K562 (cell line): ENCODE results near the gene NCF2. TPM values are rescaled to one million over a fixed set of nuclear protein-coding genes. Genes with fewer than 3 reads are reported as not detected.

Experiments
- ATAC-seq: fragments of 200-7000 bp; cut with Tn5 transposase; 3 replicates; pipeline ENCODE4 v1.9.1; 2020; ENCODE audit warnings: moderate library complexity
- BruUV-seq: library from RNA; stranded (reverse); fragments of 400-500 nt; replicated peaks from 2 replicates; lab custom pipeline; 2021; lab: Mats Ljungman, UMichigan
- CTCF ChIA-PET: fragments of 300-600 bp; formaldehyde crosslinking; extraction: SDS; loops from one replicate; lab custom pipeline; 2021; ENCODE audit warnings: low intra/inter-chr PET ratio; lab: Yijun Ruan, JAX
- POLR2A ChIA-PET: fragments of 300-600, 350-650 bp; sonication (Branson Sonifier 250); formaldehyde crosslinking; extraction: SDS; loops from one replicate; lab custom pipeline; 2021; ENCODE audit warnings: antibody characterized with exemption, inconsistent platforms; lab: Yijun Ruan, JAX
- DNase-seq, 4 experiments: peaks; one replicate each; pipeline versions ENCODE4 v3.0.0 to v3.0.0-alpha.2; 2011 to 2018; ENCODE audit warnings: low spot score in 3 of 4, mixed read lengths in 3 of 4; ENCODE audit errors: extremely low read depth in 1 of 4
- FAIRE-seq: peaks from 2 replicates; lab custom pipeline; 2011; peaks lifted over from hg19 to GRCh38; lab: Jason Lieb, UNC
- H2AFZ ChIP-seq: 2 replicates; pipeline ENCODE4 v1.6.0; 2011; ENCODE audit warnings: low read depth, low read length, control low read depth, inconsistent platforms
- H3K27ac ChIP-seq: fragments of 200-600 bp; 3 replicates; pipeline ENCODE4 v1.8.0; 2011; ENCODE audit warnings: low read depth, mild to moderate bottlenecking, control low read depth, inconsistent platforms, low read length, moderate library complexity, mixed read lengths; ENCODE audit errors: extremely low read depth
- H3K27me3 ChIP-seq, 2 experiments: fragments of 300-600 bp in 1 of 2; 2 replicates in 1 of 2; 3 replicates in 1 of 2; pipeline versions ENCODE4 v1.6.0 to v1.8.0; 2011; ENCODE audit warnings: inconsistent platforms in 2 of 2, low read length in 2 of 2, mild to moderate bottlenecking in 1 of 2, mixed read lengths in 1 of 2, moderate library complexity in 1 of 2; ENCODE audit not compliant: control insufficient read depth in 2 of 2, insufficient read depth in 2 of 2
- H3K36me3 ChIP-seq: fragments of 300-600 bp; 3 replicates; pipeline ENCODE4 v1.8.0; 2011; ENCODE audit warnings: mild to moderate bottlenecking, low read length, inconsistent platforms; ENCODE audit not compliant: control insufficient read depth, insufficient read depth
- H3K4me1 ChIP-seq, 2 experiments: fragments of 200-600 bp in 1 of 2; replicated peaks in 1 of 2; 2 replicates in 1 of 2; 3 replicates in 1 of 2; pipeline versions ENCODE4 v1.5.1 to v1.8.0; 2011; ENCODE audit warnings: inconsistent platforms in 2 of 2, low read length in 2 of 2, mild to moderate bottlenecking in 1 of 2, mixed read lengths in 1 of 2, moderate library complexity in 1 of 2; ENCODE audit not compliant: control insufficient read depth in 2 of 2, insufficient read depth in 2 of 2
- H3K4me2 ChIP-seq: 2 replicates; pipeline ENCODE4 v1.6.1; 2011; ENCODE audit warnings: low read length, control low read depth, inconsistent platforms, mixed read lengths; ENCODE audit not compliant: insufficient read depth
- H3K4me3 ChIP-seq: fragments of 200-600 bp; sonication (generic), shearing (Covaris generic); 2 replicates; pipeline ENCODE4 v1.5.1; 2016; ENCODE audit warnings: control low read depth, inconsistent platforms
- H3K79me2 ChIP-seq: fragments of 200-600 bp; 3 replicates; pipeline ENCODE4 v1.8.0; 2011; ENCODE audit warnings: low read length, inconsistent platforms; ENCODE audit not compliant: control insufficient read depth, insufficient read depth
- H3K9ac ChIP-seq, 2 experiments: 2 replicates each; pipeline versions ENCODE4 v1.6.0 to v1.6.1; 2011; ENCODE audit warnings: low read depth in 2 of 2, low read length in 2 of 2, control low read depth in 1 of 2, inconsistent platforms in 1 of 2, mild to moderate bottlenecking in 1 of 2, mixed read lengths in 1 of 2; ENCODE audit not compliant: insufficient read depth in 1 of 2
- H3K9me1 ChIP-seq: one replicate; pipeline ENCODE4 v1.6.0; 2011; ENCODE audit warnings: inconsistent platforms, mild to moderate bottlenecking, low read length, moderate library complexity; ENCODE audit not compliant: control insufficient read depth, insufficient read depth
- H3K9me3 ChIP-seq: replicated peaks from 2 replicates; pipeline ENCODE4 v1.5.1; 2011; ENCODE audit warnings: low read depth, low read length, inconsistent platforms; ENCODE audit not compliant: control insufficient read depth, insufficient read depth
- H4K20me1 ChIP-seq: replicated peaks from 2 replicates; pipeline ENCODE4 v1.6.1; 2011; ENCODE audit warnings: low read length, inconsistent platforms, mixed read lengths; ENCODE audit not compliant: control insufficient read depth, insufficient read depth
- GATA2 ChIP-seq: sonication (generic); formaldehyde crosslinking; IDR thresholded peaks from 2 replicates; pipeline ENCODE4 v1.4.0; 2020; ENCODE audit warnings: mild to moderate bottlenecking, missing genetic modification reagents
- KHSRP ChIP-seq: fragments of 450-650 bp; IDR thresholded peaks from 2 replicates; pipeline ENCODE4 v1.6.1; 2017
- MCM2 ChIP-seq: fragments of 450-650 bp; IDR thresholded peaks from 2 replicates; pipeline ENCODE4 v1.6.1; 2017; ENCODE audit warnings: low read depth, mild to moderate bottlenecking
- MCM7 ChIP-seq, 2 experiments: fragments of 450-650 bp; IDR thresholded peaks; 2 replicates each; pipeline ENCODE4 v1.6.1; 2016 to 2018
- PURB ChIP-seq: sonication (generic); formaldehyde crosslinking; IDR thresholded peaks from 2 replicates; pipeline ENCODE4 v1.9.0; 2021; ENCODE audit warnings: low read depth, mild to moderate bottlenecking, missing genetic modification reagents
- ZNF12 ChIP-seq: sonication (generic); formaldehyde crosslinking; IDR thresholded peaks from 2 replicates; pipeline ENCODE4 v1.4.0; 2020; ENCODE audit warnings: mild to moderate bottlenecking, missing genetic modification reagents
- ZNF239 ChIP-seq: fragments of 250-450 bp; sonication (Bioruptor Pico); IDR thresholded peaks from 2 replicates; pipeline ENCODE4 v1.4.0; 2020; ENCODE audit warnings: mild to moderate bottlenecking
- ZNF584 ChIP-seq: fragments of 200-800 bp; sonication (Bioruptor generic); IDR thresholded peaks from 2 replicates; pipeline ENCODE4 v1.6.1; 2016; ENCODE audit warnings: low read depth, mild to moderate bottlenecking, missing genetic modification characterization, missing compliant biosample characterization
- WGBS: fragments of 100-300 bp; shearing (Covaris generic); methylation state at CpG from one replicate; pipeline ENCODE4 v1.1.6; 2016; ENCODE audit warnings: low coverage, mixed read lengths; ENCODE audit not compliant: insufficient coverage; ENCODE audit errors: missing lambda C conversion rate; 5-methylcytosine and 5-hydroxymethylcytosine counted together
- in situ Hi-C: fragments of 300-500 bp; cut with MboI; formaldehyde crosslinking; loops from 4 replicates; pipeline ENCODE4 v1.15.0; 2018; ENCODE audit warnings: inconsistent platforms, mixed read lengths
- intact Hi-C: fragments of 100-400 bp; cut with micrococcal nuclease; formaldehyde crosslinking; loops from 2 replicates; pipeline ENCODE4 v1.14.2; 2022
- polyA plus RNA-seq, 8 experiments: library from polyadenylated mRNA; depleted of rRNA in 4 of 8; stranded (reverse) in 5 of 8; unstranded in 3 of 8; fragments of >200 nt; fragmentation: Nextera tagmentation in 2 of 8; fragmentation: Illumina TruSeq in 1 of 8; extraction: Ambion mirVana in 2 of 8; extraction: Trizol in 1 of 8; gene quantifications; 2 replicates each; pipeline versions ENCODE4 v1.2.1 to v1.2.3, GENCODE V29; 2011 to 2014; ENCODE audit warnings: inconsistent platforms in 1 of 8, missing spikeins in 1 of 8
- total RNA-seq, 7 experiments: library from RNA; depleted of rRNA in 6 of 7; stranded (reverse); fragments of >200 nt in 6 of 7; fragmentation: Illumina TruSeq in 2 of 7; extraction: Trizol in 2 of 7; gene quantifications; 2 replicates each; pipeline versions ENCODE4 v1.2.1 to v1.2.3, GENCODE V29; 2011 to 2021; ENCODE audit warnings: low replicate concordance in 1 of 7
- TF ChIP-seq, protein P1 (sequence below): fragments of 450-650 bp; IDR thresholded peaks from 2 replicates; pipeline ENCODE4 v1.7.1; 2018; ENCODE audit warnings: mild to moderate bottlenecking, low read depth; ENCODE audit not compliant: partially characterized antibody
- TF ChIP-seq, protein P2 (sequence below): fragments of 200-400 bp; formaldehyde crosslinking; IDR thresholded peaks from 2 replicates; pipeline ENCODE4 v1.6.1; 2017; ENCODE audit warnings: mild to moderate bottlenecking, low read depth, low read length, moderate library complexity
- TF ChIP-seq, protein P3 (sequence below): fragments of 200-800 bp; sonication (Bioruptor generic); IDR thresholded peaks from 2 replicates; pipeline ENCODE4 v1.6.1; 2017; ENCODE audit warnings: missing genetic modification characterization, missing compliant biosample characterization

Gene NCF2
- total and polyA plus RNA-seq, 9 of the 15 experiments (the other 6 are each of a cell fraction or from before 2014, with no cell fraction given): 0.07 to 0.54 (median 0.16) TPM; not detected in 3

DNA sequence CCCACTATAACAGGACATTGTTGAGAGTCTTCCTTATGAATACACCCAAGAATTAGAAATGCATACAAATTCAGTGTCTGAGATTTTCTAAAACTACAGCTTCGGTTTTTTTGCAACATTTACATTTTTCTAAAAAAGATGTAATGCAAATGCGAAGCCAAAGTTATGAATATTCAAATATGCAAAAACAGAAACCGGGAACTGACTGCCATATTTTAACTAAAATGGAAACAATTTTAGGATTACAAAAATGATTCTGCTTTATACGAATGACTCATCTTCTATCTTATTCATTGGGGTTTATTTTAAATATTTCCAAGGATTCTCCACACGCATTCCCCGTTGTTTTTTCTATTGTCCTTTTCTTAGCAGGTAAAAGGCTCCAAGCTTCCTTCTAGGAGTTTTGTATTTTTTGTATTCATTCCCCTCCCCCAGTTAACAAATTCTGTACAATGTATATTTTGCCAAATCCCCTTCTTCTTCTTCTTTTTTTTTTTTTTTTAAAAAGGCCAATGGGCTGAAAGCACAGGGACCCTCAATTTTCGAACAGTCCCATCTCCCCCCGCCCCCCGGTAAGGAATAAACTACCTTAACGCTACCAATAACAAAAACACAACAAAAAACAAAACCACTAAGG, 44.3 kb upstream of the NCF2 start (continued):
- TF ChIP-seq, protein P1, sequence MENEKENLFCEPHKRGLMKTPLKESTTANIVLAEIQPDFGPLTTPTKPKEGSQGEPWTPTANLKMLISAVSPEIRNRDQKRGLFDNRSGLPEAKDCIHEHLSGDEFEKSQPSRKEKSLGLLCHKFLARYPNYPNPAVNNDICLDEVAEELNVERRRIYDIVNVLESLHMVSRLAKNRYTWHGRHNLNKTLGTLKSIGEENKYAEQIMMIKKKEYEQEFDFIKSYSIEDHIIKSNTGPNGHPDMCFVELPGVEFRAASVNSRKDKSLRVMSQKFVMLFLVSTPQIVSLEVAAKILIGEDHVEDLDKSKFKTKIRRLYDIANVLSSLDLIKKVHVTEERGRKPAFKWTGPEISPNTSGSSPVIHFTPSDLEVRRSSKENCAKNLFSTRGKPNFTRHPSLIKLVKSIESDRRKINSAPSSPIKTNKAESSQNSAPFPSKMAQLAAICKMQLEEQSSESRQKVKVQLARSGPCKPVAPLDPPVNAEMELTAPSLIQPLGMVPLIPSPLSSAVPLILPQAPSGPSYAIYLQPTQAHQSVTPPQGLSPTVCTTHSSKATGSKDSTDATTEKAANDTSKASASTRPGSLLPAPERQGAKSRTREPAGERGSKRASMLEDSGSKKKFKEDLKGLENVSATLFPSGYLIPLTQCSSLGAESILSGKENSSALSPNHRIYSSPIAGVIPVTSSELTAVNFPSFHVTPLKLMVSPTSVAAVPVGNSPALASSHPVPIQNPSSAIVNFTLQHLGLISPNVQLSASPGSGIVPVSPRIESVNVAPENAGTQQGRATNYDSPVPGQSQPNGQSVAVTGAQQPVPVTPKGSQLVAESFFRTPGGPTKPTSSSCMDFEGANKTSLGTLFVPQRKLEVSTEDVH: peak; percentile 19
- TF ChIP-seq PURB (CRISPR knock-in tag) (no peak), MCM2 (no peak), ZNF239 (CRISPR knock-in tag) (no peak)
- TF ChIP-seq, all 486 proteins: peak for 10

DNA sequence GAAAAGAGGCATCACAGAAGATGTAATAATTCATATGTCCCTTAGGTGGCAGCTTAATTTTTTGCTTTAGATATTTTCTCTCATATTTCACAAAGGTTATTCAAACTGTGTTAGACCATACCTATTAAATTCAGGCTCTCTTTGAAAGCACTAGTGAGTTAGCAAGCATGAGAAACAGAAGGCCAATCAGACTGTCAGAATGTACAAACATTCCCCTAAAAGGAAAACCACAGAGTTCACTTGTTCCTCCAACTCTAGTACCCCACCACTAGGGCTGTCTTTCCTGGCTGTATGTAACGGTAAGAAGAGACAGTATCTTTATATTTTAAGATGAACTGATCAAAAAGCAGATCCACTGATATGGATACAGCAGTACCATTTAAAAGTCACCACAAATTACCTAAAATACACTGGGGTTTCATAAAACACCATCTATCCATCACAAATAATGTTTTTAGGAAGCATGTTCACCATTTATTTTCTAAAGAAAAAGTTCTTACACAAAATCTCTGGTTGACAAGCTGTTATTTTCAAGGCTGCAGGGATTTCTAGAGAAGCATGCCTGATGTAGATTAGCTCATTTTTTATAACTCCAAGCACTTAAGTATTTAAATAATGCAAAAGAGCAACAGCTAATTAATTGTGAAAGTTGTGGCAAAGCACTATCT, 43.6 kb upstream of the NCF2 start:
- WGBS: 0% methylated on average over 1 of the region's 1 CpG
- CTCF ChIA-PET: interaction anchor here (0.7 kb wide), 1 partner anchor 220 kb away, joined by 3 read pairs; no protein-coding TSS in a partner anchor
- ATAC-seq (peak; percentile 46), FAIRE-seq (peak; percentile 69), DNase-seq (peak in 3 of 4 experiments; percentile 36 to 73 (median 60))
- peaks cover 39% of the 10 kb centered on the region for H3K79me2 ChIP-seq
- H3K9ac ChIP-seq: peak overlapping the region in 1 of 2 experiments; percentile 79; a peak in 2 of 4 replicates
- H3K36me3 ChIP-seq: peaks cover 31% of the 10 kb centered on the region
- H3K9me3 ChIP-seq: no peaks in the 10 kb centered on the region
- H3K9me1 ChIP-seq: no peaks in the 10 kb centered on the region
- H3K4me3 ChIP-seq: peak overlapping the region; percentile 77
- in situ Hi-C loops: no loop called here
- POLR2A ChIA-PET: interaction anchor here (0.9 to 1.1 kb wide), 2 partner anchors 14 to 671 kb away, joined by 3 read pairs; no protein-coding TSS in a partner anchor
- H3K4me1 ChIP-seq: peaks cover 0 to 15% of the 10 kb centered on the region in 2 experiments; a peak in 4 of 5 replicates
- peaks cover 0 to 5% of the 10 kb centered on the region in 2 experiments; a peak in 1 of 5 replicates for H3K27me3 ChIP-seq
- BruUV-seq: no TSS peak
- H4K20me1 ChIP-seq: no peaks in the 10 kb centered on the region
- H3K4me2 ChIP-seq: peak overlapping the region; percentile 90
- H2AFZ ChIP-seq: peak overlapping the region; percentile 25
- H3K27ac ChIP-seq: peak overlapping the region; percentile 23; the same call in 2 of the 3 replicates
- intact Hi-C loops: loop anchor here (10.0 kb wide), 1 partner anchor 421 kb away; the partner anchor contains the start of gene TSEN15
- TF ChIP-seq, protein P2, sequence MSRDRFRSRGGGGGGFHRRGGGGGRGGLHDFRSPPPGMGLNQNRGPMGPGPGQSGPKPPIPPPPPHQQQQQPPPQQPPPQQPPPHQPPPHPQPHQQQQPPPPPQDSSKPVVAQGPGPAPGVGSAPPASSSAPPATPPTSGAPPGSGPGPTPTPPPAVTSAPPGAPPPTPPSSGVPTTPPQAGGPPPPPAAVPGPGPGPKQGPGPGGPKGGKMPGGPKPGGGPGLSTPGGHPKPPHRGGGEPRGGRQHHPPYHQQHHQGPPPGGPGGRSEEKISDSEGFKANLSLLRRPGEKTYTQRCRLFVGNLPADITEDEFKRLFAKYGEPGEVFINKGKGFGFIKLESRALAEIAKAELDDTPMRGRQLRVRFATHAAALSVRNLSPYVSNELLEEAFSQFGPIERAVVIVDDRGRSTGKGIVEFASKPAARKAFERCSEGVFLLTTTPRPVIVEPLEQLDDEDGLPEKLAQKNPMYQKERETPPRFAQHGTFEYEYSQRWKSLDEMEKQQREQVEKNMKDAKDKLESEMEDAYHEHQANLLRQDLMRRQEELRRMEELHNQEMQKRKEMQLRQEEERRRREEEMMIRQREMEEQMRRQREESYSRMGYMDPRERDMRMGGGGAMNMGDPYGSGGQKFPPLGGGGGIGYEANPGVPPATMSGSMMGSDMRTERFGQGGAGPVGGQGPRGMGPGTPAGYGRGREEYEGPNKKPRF: no peak
- TF ChIP-seq KHSRP (no peak), MCM7 (IDR thresholded peaks at IDR 0.05) (no peak), ZNF12 (CRISPR knock-in tag) (no peak), ZNF584 (CRISPR knock-in tag) (no peak), GATA2 (CRISPR knock-in tag) (peak; percentile 41; the same call in 1 of the 2 replicates)
- TF ChIP-seq, protein P3, sequence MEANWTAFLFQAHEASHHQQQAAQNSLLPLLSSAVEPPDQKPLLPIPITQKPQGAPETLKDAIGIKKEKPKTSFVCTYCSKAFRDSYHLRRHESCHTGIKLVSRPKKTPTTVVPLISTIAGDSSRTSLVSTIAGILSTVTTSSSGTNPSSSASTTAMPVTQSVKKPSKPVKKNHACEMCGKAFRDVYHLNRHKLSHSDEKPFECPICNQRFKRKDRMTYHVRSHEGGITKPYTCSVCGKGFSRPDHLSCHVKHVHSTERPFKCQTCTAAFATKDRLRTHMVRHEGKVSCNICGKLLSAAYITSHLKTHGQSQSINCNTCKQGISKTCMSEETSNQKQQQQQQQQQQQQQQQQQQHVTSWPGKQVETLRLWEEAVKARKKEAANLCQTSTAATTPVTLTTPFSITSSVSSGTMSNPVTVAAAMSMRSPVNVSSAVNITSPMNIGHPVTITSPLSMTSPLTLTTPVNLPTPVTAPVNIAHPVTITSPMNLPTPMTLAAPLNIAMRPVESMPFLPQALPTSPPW (CRISPR knock-in tag): no peak
